Lower lobe of right lung (tissue), 2 donors: Measurements from ENCODE around the gene HOXB6. TPM values are rescaled to one million over a fixed set of nuclear protein-coding genes. Genes with fewer than 3 reads are reported as not detected.

ENCODE experiments used
- ATAC-seq, 2 donors: fragments of 200-7000 bp; cut with Tn5 transposase; one replicate each; pipeline ENCODE4 v1.9.1; 2020 to 2022; ENCODE audit warnings: mild to moderate bottlenecking in 2 of 2, moderate library complexity in 2 of 2
- DNase-seq: peaks from one replicate; pipeline ENCODE4 v3.0.0-alpha.2; 2020
- H3K27ac ChIP-seq: fragments of 200-600 bp; one replicate; pipeline ENCODE4 v1.8.0; 2022
- H3K27me3 ChIP-seq: fragments of 200-600 bp; one replicate; pipeline ENCODE4 v1.8.0; 2022; ENCODE audit warnings: low read depth
- H3K36me3 ChIP-seq: fragments of 200-600 bp; one replicate; pipeline ENCODE4 v1.8.0; 2022; ENCODE audit warnings: mild to moderate bottlenecking
- H3K4me1 ChIP-seq: fragments of 200-600 bp; one replicate; pipeline ENCODE4 v1.8.0; 2022
- H3K4me3 ChIP-seq: fragments of 200-600 bp; one replicate; pipeline ENCODE4 v1.8.0; 2022; ENCODE audit warnings: mild to moderate bottlenecking
- H3K9me3 ChIP-seq: fragments of 200-600 bp; one replicate; pipeline ENCODE4 v1.8.0; 2022
- intact Hi-C: fragments of 100-400 bp; cut with DNase I; formaldehyde crosslinking; loops from one replicate; pipeline ENCODE4 v1.11.0; 2022
- total RNA-seq: library from RNA; stranded (reverse); fragmentation: NEBNext Ultra II Directional; extraction: Animal tissue kit (Norgen Biotek cat#: 25700); gene quantifications from one replicate; pipeline ENCODE4 v1.2.1, GENCODE V29; 2021
- TF ChIP-seq, protein P1 (sequence below): fragments of 200-600 bp; IDR thresholded peaks from one replicate; pipeline ENCODE4 v1.8.0; 2022; ENCODE audit warnings: antibody characterized with exemption, mild to moderate bottlenecking
- donor health status: DM: no; HTN: yes; CAD: no; lungs with severe emphysema.

The HOXB6 gene
- total RNA-seq, 1 donor from 2014 or later, result 4.4 TPM

DNA sequence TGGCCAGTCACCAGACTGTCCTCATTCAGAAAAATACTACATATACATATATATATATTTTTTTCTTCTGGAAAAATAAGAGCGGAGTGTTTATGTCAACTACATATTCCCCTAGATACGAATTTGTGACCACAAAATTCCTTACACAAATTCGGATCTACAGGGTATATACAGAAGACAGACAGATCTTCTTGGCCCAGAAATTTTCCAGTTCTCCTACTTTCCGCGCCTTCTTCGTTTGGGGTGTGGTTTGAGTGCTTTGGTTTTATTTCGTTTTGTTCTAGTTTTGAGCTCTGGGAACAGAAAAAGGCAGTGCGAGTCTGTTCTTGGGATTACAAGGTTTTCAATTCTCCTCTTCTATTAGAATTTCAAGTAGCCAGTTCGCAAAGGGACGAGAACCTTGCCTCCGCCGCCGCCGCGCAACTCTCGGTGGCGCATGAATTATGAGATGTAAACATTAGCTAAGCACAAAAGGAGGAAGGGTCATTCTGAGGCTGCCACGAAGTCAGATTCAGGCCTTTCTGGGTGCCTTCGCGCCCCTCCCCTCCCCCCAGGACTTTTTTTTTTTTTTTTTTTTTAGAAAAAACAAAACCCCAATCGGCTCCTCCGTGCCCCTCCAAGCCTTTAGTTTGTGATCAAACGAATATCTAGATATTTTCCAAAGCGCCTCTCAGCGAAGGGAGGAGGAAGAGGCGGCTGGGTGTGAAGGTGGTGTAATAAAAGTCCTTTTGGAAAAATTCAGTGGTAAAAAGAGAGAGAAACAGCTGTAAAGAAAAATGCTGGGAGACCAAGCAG, 24.8 kb downstream of the HOXB6 start:
- Histone ChIP-seq H3K36me3 (no peaks in the 10 kb centered on the region), H3K27me3 (peaks cover 88% of the 10 kb centered on the region), H3K27ac (peak overlapping the region; percentile 92), H3K9me3 (no peaks in the 10 kb centered on the region), H3K4me3 (peak overlapping the region; percentile 62), H3K4me1 (peaks cover 38% of the 10 kb centered on the region)
- no peak for DNase-seq
- intact Hi-C loops, result no loop called here
- TF ChIP-seq, protein P1, sequence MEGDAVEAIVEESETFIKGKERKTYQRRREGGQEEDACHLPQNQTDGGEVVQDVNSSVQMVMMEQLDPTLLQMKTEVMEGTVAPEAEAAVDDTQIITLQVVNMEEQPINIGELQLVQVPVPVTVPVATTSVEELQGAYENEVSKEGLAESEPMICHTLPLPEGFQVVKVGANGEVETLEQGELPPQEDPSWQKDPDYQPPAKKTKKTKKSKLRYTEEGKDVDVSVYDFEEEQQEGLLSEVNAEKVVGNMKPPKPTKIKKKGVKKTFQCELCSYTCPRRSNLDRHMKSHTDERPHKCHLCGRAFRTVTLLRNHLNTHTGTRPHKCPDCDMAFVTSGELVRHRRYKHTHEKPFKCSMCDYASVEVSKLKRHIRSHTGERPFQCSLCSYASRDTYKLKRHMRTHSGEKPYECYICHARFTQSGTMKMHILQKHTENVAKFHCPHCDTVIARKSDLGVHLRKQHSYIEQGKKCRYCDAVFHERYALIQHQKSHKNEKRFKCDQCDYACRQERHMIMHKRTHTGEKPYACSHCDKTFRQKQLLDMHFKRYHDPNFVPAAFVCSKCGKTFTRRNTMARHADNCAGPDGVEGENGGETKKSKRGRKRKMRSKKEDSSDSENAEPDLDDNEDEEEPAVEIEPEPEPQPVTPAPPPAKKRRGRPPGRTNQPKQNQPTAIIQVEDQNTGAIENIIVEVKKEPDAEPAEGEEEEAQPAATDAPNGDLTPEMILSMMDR, result no peak
- ATAC-seq, result no peak

DNA sequence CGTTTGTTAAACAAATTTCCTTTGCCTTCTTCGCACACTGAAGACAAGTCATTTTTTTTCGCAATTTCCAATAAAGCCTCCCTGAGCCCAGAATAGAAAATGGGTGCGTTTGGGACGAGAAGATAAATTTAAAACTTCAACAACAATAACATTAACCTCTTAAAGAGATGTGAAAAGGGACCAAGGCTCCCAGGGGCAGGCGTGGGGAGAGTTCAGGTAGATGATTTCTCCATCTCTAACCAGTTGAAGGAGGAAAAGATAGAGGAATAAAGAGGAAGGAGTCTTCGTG, 25.4 kb downstream of the HOXB6 start:
- peak overlapping the region; percentile 92 for H3K27ac ChIP-seq
- intact Hi-C loops, result no loop called here

DNA sequence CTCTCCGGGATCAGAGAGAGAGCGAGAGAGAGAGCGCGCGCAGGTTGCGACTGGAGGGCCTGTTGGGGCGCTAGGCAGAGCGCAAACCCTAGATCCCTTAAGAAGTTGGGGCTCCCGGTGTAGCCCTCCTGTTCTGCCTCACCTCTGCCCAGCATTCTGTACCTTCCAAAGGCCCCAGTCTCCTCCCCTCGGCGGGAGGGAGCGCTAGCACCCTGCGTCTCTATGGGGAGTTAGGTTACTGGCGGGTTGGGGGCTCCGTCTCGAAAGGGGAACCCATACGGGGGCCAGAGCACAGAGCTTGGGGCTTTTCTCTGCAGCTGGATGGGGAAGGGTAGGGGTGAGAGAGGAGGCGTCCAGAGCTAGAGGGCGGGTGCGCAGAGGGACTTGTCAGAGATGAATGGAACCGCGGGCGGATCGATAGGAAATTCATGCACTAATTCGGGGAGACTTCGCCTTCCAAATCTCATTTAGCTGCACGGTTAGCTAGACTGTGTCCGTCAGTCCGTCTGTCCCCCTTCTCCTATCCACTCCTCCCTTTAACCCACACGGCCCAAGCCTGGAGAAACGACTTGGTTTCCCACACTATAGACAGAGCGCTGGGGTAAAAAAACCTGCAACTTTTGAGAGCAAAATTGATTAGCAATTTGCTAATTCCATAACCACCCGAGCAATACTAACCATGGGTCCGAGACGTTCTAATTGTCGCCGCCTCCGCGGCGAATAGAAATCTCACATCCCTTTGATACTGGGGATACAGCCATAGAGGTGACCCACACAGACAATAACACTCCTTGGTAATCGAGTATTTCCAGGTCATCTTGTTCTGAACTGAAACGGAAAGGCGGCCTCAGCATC, 25.9 kb downstream of the HOXB6 start:
- H3K9me3 ChIP-seq, result no peaks in the 10 kb centered on the region
- peaks cover 90% of the 10 kb centered on the region for H3K27me3 ChIP-seq
- peaks cover 29% of the 10 kb centered on the region for H3K4me1 ChIP-seq
- TF ChIP-seq, protein P1, result no peak
- no peak for DNase-seq
- H3K36me3 ChIP-seq, result no peaks in the 10 kb centered on the region
- ATAC-seq, result peak; percentile 4 to 20
- intact Hi-C loops, result no loop called here
- H3K4me3 ChIP-seq, result peak overlapping the region; percentile 62
- H3K27ac ChIP-seq, result peak overlapping the region; percentile 92

More for the DNA sequence above, 25.4 kb downstream of the HOXB6 start:
- ATAC-seq (no peak), DNase-seq (no peak)
- no peaks in the 10 kb centered on the region for H3K36me3 ChIP-seq
- no peaks in the 10 kb centered on the region for H3K9me3 ChIP-seq
- H3K4me3 ChIP-seq, result peak overlapping the region; percentile 62
- peaks cover 33% of the 10 kb centered on the region for H3K4me1 ChIP-seq
- H3K27me3 ChIP-seq, result peaks cover 90% of the 10 kb centered on the region
- TF ChIP-seq, protein P1, result no peak

DNA sequence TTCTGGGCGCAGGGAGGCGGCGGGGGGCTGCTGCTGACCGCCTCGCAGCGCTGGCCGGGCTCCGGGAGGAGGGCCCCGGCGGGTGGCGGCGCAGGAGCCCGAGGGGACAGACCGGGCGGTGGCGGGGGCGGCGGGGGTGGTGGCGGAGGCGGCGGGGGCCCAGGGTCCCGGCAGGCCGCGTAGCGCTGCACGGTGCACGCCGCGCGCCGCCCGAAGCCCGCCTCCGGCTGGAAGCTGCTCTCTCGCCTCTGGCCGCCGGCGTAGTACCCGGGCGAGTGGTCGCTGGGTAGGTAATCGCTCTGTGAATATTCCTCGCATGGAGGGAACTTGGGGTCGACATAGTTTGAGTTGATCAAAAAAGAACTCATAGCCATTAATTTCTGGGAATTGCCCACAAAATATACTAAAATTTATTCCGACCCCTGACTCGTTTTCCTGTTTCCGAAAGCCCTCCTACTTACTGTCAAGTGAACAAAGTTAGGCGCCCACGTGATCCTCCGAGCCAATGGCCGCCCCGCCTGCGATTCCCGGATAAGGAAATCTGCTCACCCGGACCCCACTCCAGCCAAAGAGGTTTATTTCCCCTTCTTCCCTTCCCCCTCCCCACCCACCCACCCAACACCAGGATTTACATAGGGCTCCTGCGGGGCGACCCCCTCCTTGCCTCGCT, 26.7 kb downstream of the HOXB6 start, which contains the start of gene HOXB4:
Gene HOXB4, minus strand, starts transcription at position 405 of the 670 bp plus-strand sequence. Its CDS starts 31 bp downstream, at position 374.
- Histone ChIP-seq H3K4me3 (peak within 1 kb of the TSS; percentile 62), H3K27ac (peak within 1 kb of the TSS; percentile 92), H3K4me1 (peaks cover 29% of the 10 kb centered on the region), H3K36me3 (no peaks in the 10 kb centered on the region), H3K27me3 (peaks cover 90% of the 10 kb centered on the region), H3K9me3 (no peaks in the 10 kb centered on the region)
- intact Hi-C loops, result no loop called here
- peak; percentile 28 to 67 for ATAC-seq
- peak; percentile 73 for DNase-seq
- TF ChIP-seq, protein P1, result no peak

DNA sequence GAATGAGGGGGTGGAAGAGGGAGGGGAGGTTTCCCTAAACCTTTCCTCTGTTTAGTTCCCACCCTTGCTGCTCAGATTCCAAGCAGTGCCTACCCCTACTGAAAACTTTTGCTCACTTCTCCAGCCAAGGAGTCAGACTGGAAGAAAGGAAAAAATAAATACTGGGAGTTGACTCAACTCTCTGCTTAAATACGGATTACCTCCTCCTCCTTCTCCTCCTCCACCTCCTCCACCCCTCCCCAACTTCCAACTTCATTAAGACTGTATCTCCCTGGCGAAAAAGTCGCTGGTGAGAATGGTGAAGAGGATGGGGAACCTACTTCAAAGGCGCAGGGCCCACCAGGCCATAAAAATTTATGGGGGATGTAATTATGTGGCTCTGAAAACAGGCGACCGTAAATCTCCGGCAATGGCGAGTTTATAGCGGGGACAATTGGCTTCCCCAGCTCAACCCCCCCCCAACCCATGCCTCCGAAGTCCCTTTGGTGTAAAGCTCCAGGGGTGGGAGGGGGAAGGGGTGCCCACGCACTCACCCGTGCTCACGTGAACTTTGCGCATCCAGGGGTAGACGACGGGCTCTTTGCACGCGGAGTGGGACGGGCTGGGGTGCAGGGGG, 27.3 kb downstream of the HOXB6 start:
- Histone ChIP-seq H3K4me3 (peak overlapping the region; percentile 62), H3K4me1 (peaks cover 29% of the 10 kb centered on the region), H3K36me3 (no peaks in the 10 kb centered on the region), H3K27ac (peak overlapping the region; percentile 92), H3K9me3 (no peaks in the 10 kb centered on the region), H3K27me3 (peaks cover 91% of the 10 kb centered on the region)
- ATAC-seq (no peak), DNase-seq (no peak)
- intact Hi-C loops, result no loop called here
- TF ChIP-seq, protein P1, result no peak
